Trophoblast cell (in vitro differentiated cells and primary cell): ENCODE data around the gene CEBPG.

Experiments
- DNase-seq, 2 donors: peaks; one replicate each; pipeline ENCODE4 v3.0.0-alpha.2; 2016
- H2AFZ ChIP-seq: 2 replicates; pipeline ENCODE4 v1.6.1; 2013; ENCODE audit warnings: low read length, moderate library complexity, mild to moderate bottlenecking; ENCODE audit not compliant: insufficient read depth, poor library complexity
- H2AK5ac ChIP-seq: 2 replicates; pipeline ENCODE4 v1.6.1; 2013; ENCODE audit warnings: mild to moderate bottlenecking, low read length
- H2BK120ac ChIP-seq: 2 replicates; pipeline ENCODE4 v1.6.1; 2013; ENCODE audit warnings: low read length, mild to moderate bottlenecking, moderate library complexity; ENCODE audit not compliant: insufficient read depth, poor library complexity
- H2BK12ac ChIP-seq: 2 replicates; pipeline ENCODE4 v1.6.1; 2013; ENCODE audit warnings: mild to moderate bottlenecking, low read length, moderate library complexity
- H2BK5ac ChIP-seq: 2 replicates; pipeline ENCODE4 v1.6.1; 2013; ENCODE audit warnings: low read length, low read depth, moderate library complexity, mild to moderate bottlenecking; ENCODE audit not compliant: poor library complexity
- H3K14ac ChIP-seq: 2 replicates; pipeline ENCODE4 v1.6.1; 2013; ENCODE audit warnings: mild to moderate bottlenecking, low read length
- H3K18ac ChIP-seq: 2 replicates; pipeline ENCODE4 v1.6.1; 2013; ENCODE audit warnings: mild to moderate bottlenecking, low read length
- H3K23ac ChIP-seq: 2 replicates; pipeline ENCODE4 v1.6.1; 2013; ENCODE audit warnings: low read length
- H3K27ac ChIP-seq: 2 replicates; pipeline ENCODE4 v1.5.1; 2013; ENCODE audit warnings: low read depth, mild to moderate bottlenecking, inconsistent platforms, low read length, moderate library complexity
- H3K27me3 ChIP-seq: 2 replicates; pipeline ENCODE4 v1.6.1; 2013; ENCODE audit warnings: inconsistent platforms, mild to moderate bottlenecking, low read length, moderate library complexity; ENCODE audit not compliant: insufficient read depth
- H3K36me3 ChIP-seq, 2 experiments: 1 replicate in 1 of 2; 2 replicates in 1 of 2; pipeline ENCODE4 v1.6.1; 2013; ENCODE audit warnings: low read length in 2 of 2, mild to moderate bottlenecking in 2 of 2, moderate library complexity in 1 of 2; ENCODE audit not compliant: insufficient read depth in 2 of 2, control insufficient read depth in 1 of 2
- H3K4ac ChIP-seq: 2 replicates; pipeline ENCODE4 v1.6.1; 2013; ENCODE audit warnings: low read depth, mild to moderate bottlenecking, low read length, moderate library complexity
- H3K4me1 ChIP-seq, 2 experiments: 1 replicate in 1 of 2; 2 replicates in 1 of 2; pipeline ENCODE4 v1.6.1; 2013; ENCODE audit warnings: low read length in 2 of 2, mild to moderate bottlenecking in 2 of 2, moderate library complexity in 1 of 2; ENCODE audit not compliant: insufficient read depth in 2 of 2, control insufficient read depth in 1 of 2
- H3K4me2 ChIP-seq: 2 replicates; pipeline ENCODE4 v1.6.1; 2013; ENCODE audit warnings: inconsistent platforms, mild to moderate bottlenecking, low read length, moderate library complexity
- H3K4me3 ChIP-seq: 2 replicates; pipeline ENCODE4 v1.5.1; 2013; ENCODE audit warnings: mild to moderate bottlenecking, low read depth, low read length, inconsistent platforms
- H3K79me1 ChIP-seq: one replicate; pipeline ENCODE4 v1.6.1; 2013; ENCODE audit warnings: low read length
- H3K79me2 ChIP-seq: 2 replicates; pipeline ENCODE4 v1.6.1; 2013; ENCODE audit warnings: low read length, mild to moderate bottlenecking; ENCODE audit not compliant: control insufficient read depth, insufficient read depth, poor library complexity
- H3K9ac ChIP-seq: 2 replicates; pipeline ENCODE4 v1.6.1; 2013; ENCODE audit warnings: mild to moderate bottlenecking, low read length
- H3K9me3 ChIP-seq: 2 replicates; pipeline ENCODE4 v1.6.1; 2013; ENCODE audit warnings: low read depth, mild to moderate bottlenecking, control low read depth, inconsistent platforms, low read length; ENCODE audit not compliant: insufficient read depth
- H4K12ac ChIP-seq: 2 replicates; pipeline ENCODE4 v1.6.1; 2013; ENCODE audit warnings: low read depth, mild to moderate bottlenecking, low read length, moderate library complexity
- H4K8ac ChIP-seq: 2 replicates; pipeline ENCODE4 v1.6.1; 2013; ENCODE audit warnings: low read depth, mild to moderate bottlenecking, low read length, moderate library complexity
- H4K91ac ChIP-seq: one replicate; pipeline ENCODE4 v1.6.1; 2013; ENCODE audit warnings: low read depth, mild to moderate bottlenecking, low read length, moderate library complexity
- WGBS: extraction: QIAGEN DNeasy Blood & Tissue Kit; methylation state at CpG from one replicate; pipeline ENCODE4 v1.1.7; 2013; ENCODE audit warnings: missing lambda C conversion rate; ENCODE audit not compliant: insufficient read length, insufficient coverage; ENCODE audit errors: extremely low coverage; 5-methylcytosine and 5-hydroxymethylcytosine counted together

The CEBPG gene

GRCh38 chr19:33350538-33351309 lies 22.8 kb upstream of the CEBPG start:
- Histone ChIP-seq H3K9ac (no peak overlapping the region), H3K4me1 (no peaks in the 10 kb centered on the region), H3K4me3 (no peak overlapping the region), H2BK5ac (no peak overlapping the region), H4K8ac (no peak overlapping the region), H3K79me2 (no peaks in the 10 kb centered on the region), H2BK12ac (no peak overlapping the region), H2AK5ac (no peak overlapping the region), H3K23ac (no peak overlapping the region), H3K27ac (no peak overlapping the region), H3K4me2 (no peak overlapping the region), H2BK120ac (no peak overlapping the region), H2AFZ (no peak overlapping the region), H3K14ac (no peak overlapping the region), H3K9me3 (no peaks in the 10 kb centered on the region), H3K36me3 (no peaks in the 10 kb centered on the region), H4K12ac (no peak overlapping the region), H3K27me3 (no peaks in the 10 kb centered on the region), H3K4ac (no peak overlapping the region), H3K18ac (no peak overlapping the region), H4K91ac (no peak overlapping the region), H3K79me1 (no peaks in the 10 kb centered on the region)
- peak; percentile 95 for DNase-seq
- WGBS: no CpG with 5 or more reads among the region's 12 CpGs

DNA sequence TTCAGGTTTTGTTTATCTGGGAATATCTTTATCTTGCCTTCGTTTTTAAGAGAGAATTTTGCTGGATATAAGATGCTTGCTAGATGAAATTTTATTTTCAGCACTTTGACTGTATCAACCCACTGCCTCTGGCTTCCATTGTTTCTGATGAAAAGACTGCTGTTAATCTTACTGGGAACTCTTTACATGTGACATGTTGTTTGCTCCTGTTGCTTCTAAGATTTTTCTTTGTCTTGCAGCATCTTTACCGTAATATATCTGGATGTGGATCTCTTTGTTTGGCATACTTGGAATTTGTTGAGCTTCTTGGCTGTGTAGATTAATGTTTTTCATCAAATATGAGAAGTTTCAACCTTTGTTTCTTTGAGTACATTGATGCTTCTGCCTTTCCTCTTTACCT lies 18.0 kb upstream of the CEBPG start:
- H3K4me3 ChIP-seq: no peak overlapping the region
- no peaks in the 10 kb centered on the region for H3K27me3 ChIP-seq
- no peak for DNase-seq
- H2AFZ ChIP-seq: no peak overlapping the region
- H3K9ac ChIP-seq: no peak overlapping the region
- no peaks in the 10 kb centered on the region for H3K9me3 ChIP-seq
- no peak overlapping the region for H2AK5ac ChIP-seq
- no peaks in the 10 kb centered on the region for H3K79me2 ChIP-seq
- no peak overlapping the region for H3K4ac ChIP-seq
- H3K4me2 ChIP-seq: no peak overlapping the region
- no peak overlapping the region for H3K23ac ChIP-seq
- no peaks in the 10 kb centered on the region for H3K4me1 ChIP-seq
- H2BK120ac ChIP-seq: no peak overlapping the region
- H2BK12ac ChIP-seq: no peak overlapping the region
- no peak overlapping the region for H3K18ac ChIP-seq
- no peak overlapping the region for H2BK5ac ChIP-seq
- no CpG with 5 or more reads among the region's 2 CpGs for WGBS
- no peak overlapping the region for H3K14ac ChIP-seq
- no peak overlapping the region for H4K8ac ChIP-seq
- no peak overlapping the region for H3K27ac ChIP-seq
- no peak overlapping the region for H4K91ac ChIP-seq
- H3K36me3 ChIP-seq: no peaks in the 10 kb centered on the region
- no peaks in the 10 kb centered on the region for H3K79me1 ChIP-seq
- H4K12ac ChIP-seq: no peak overlapping the region

- Histone ChIP-seq H2AFZ (no peak overlapping the region), H3K18ac (no peak overlapping the region), H3K27me3 (no peaks in the 10 kb centered on the region), H3K9ac (no peak overlapping the region), H3K9me3 (peaks cover 2% of the 10 kb centered on the region), H4K12ac (no peak overlapping the region), H3K36me3 (no peaks in the 10 kb centered on the region), H3K14ac (no peak overlapping the region), H3K79me2 (no peaks in the 10 kb centered on the region), H3K23ac (no peak overlapping the region), H4K91ac (no peak overlapping the region), H3K27ac (no peak overlapping the region), H2BK120ac (no peak overlapping the region), H2AK5ac (no peak overlapping the region), H3K79me1 (no peaks in the 10 kb centered on the region), H3K4me2 (no peak overlapping the region), H3K4ac (no peak overlapping the region), H2BK12ac (no peak overlapping the region), H3K4me1 (no peaks in the 10 kb centered on the region), H2BK5ac (no peak overlapping the region), H3K4me3 (no peak overlapping the region), H4K8ac (no peak overlapping the region)
- no CpG with 5 or more reads among the region's 1 CpG for WGBS
- DNase-seq: no peak
Measured at GRCh38 chr19:33357556-33357955, 16.0 kb upstream of the CEBPG start.

DNA sequence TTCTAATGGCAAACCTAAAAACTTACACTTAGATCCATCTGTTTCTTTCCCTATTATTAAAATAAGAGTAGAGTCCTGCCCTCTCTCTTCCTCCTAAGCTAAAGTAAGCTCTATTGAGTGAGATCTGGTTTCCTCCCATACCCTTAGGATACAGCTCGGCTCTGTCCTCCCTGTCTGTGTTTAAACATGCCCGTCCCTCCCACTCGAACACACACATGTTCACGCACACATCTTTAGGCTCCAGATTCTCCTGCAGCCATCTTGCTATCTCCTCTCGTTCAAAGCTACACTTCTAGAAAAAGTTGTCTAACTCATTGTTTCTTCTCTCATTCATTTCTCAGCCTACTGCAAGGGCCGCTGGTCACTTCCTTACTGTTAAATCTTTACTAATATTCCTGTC lies 15.1 kb upstream of the CEBPG start:
- no peak overlapping the region for H3K4me2 ChIP-seq
- no peak overlapping the region for H2BK120ac ChIP-seq
- H3K79me1 ChIP-seq: no peaks in the 10 kb centered on the region
- H3K79me2 ChIP-seq: no peaks in the 10 kb centered on the region
- H3K18ac ChIP-seq: no peak overlapping the region
- no peak overlapping the region for H3K27ac ChIP-seq
- no peak overlapping the region for H4K91ac ChIP-seq
- no peak overlapping the region for H2AK5ac ChIP-seq
- H3K4me1 ChIP-seq: no peaks in the 10 kb centered on the region
- no peak overlapping the region for H2BK12ac ChIP-seq
- no peak overlapping the region for H4K12ac ChIP-seq
- peaks cover 2% of the 10 kb centered on the region for H3K9me3 ChIP-seq
- no peak overlapping the region for H3K4me3 ChIP-seq
- no CpG with 5 or more reads among the region's 6 CpGs for WGBS
- H3K4ac ChIP-seq: no peak overlapping the region
- no peak overlapping the region for H3K14ac ChIP-seq
- no peaks in the 10 kb centered on the region for H3K36me3 ChIP-seq
- no peak overlapping the region for H3K9ac ChIP-seq
- no peak overlapping the region for H2AFZ ChIP-seq
- H2BK5ac ChIP-seq: no peak overlapping the region
- no peak overlapping the region for H3K23ac ChIP-seq
- H3K27me3 ChIP-seq: no peaks in the 10 kb centered on the region
- no peak overlapping the region for H4K8ac ChIP-seq
- DNase-seq: no peak
